GM23338 (cell line): ENCODE results near the gene PCDHGA10. TPM values are rescaled to one million over a fixed set of nuclear protein-coding genes. Genes with fewer than 3 reads are reported as not detected.

Experiments
- ATAC-seq: fragments of 200-7000 bp; cut with Tn5 transposase; 3 replicates; pipeline ENCODE4 v1.9.1; 2020
- DNase-seq: peaks from one replicate; pipeline ENCODE4 v3.0.0-alpha.2; 2015; ENCODE audit warnings: low spot score
- H2AFZ ChIP-seq: fragments of 200-600 bp; sonication (generic); 2 replicates; pipeline ENCODE4 v1.8.0; 2016; ENCODE audit warnings: antibody characterized with exemption, mild to moderate bottlenecking, moderate library complexity
- H3F3A ChIP-seq: fragments of 200-600 bp; sonication (generic); replicated peaks from 2 replicates; pipeline ENCODE4 v1.8.0; 2017; ENCODE audit warnings: antibody characterized with exemption, mixed run types, low read depth
- H3K27ac ChIP-seq: fragments of 200-600 bp; sonication (generic); 2 replicates; pipeline ENCODE4 v1.6.1; 2016; ENCODE audit warnings: low read depth
- H3K27me3 ChIP-seq: fragments of 200-600 bp; sonication (generic); 2 replicates; pipeline ENCODE4 v1.8.0; 2016; ENCODE audit warnings: mild to moderate bottlenecking, mixed run types, moderate library complexity; ENCODE audit not compliant: insufficient read depth
- H3K36me3 ChIP-seq: fragments of 200-600 bp; sonication (generic); 2 replicates; pipeline ENCODE4 v1.8.0; 2016; ENCODE audit warnings: mild to moderate bottlenecking; ENCODE audit not compliant: insufficient read depth
- H3K4me1 ChIP-seq: fragments of 200-600 bp; sonication (generic); 2 replicates; pipeline ENCODE4 v1.8.0; 2016; ENCODE audit warnings: mild to moderate bottlenecking, moderate library complexity; ENCODE audit not compliant: insufficient read depth
- H3K4me2 ChIP-seq: fragments of 200-600 bp; sonication (generic); 2 replicates; pipeline ENCODE4 v1.7.1; 2017; ENCODE audit warnings: mixed run types
- H3K4me3 ChIP-seq: fragments of 200-600 bp; sonication (generic); 2 replicates; pipeline ENCODE4 v1.6.1; 2016; ENCODE audit warnings: mixed run types
- H3K79me2 ChIP-seq: fragments of 200-600 bp; sonication (generic); replicated peaks from 2 replicates; pipeline ENCODE4 v1.8.0; 2017; ENCODE audit warnings: mild to moderate bottlenecking; ENCODE audit not compliant: insufficient read depth
- H3K9me2 ChIP-seq: fragments of 200-600 bp; sonication (generic); 2 replicates; pipeline ENCODE4 v1.8.0; 2017; ENCODE audit not compliant: insufficient read depth
- H4K20me1 ChIP-seq: fragments of 200-600 bp; sonication (generic); replicated peaks from 2 replicates; pipeline ENCODE4 v1.8.0; 2017; ENCODE audit warnings: mild to moderate bottlenecking; ENCODE audit not compliant: insufficient read depth
- H3K27ac Mint-ChIP-seq: 2 replicates; pipeline ENCODE4 v1.8.0; 2020; ENCODE audit warnings: inconsistent platforms, mild to moderate bottlenecking, moderate library complexity, mixed read lengths
- H3K27me3 Mint-ChIP-seq: 3 replicates; pipeline ENCODE4 v1.8.0; 2022; ENCODE audit warnings: low read depth, mild to moderate bottlenecking, moderate library complexity, mixed read lengths, inconsistent platforms; ENCODE audit not compliant: insufficient read depth, poor library complexity
- H3K36me3 Mint-ChIP-seq: 3 replicates; pipeline ENCODE4 v1.8.0; 2021; ENCODE audit warnings: low read depth, mild to moderate bottlenecking, inconsistent platforms, moderate library complexity, mixed read lengths
- H3K4me1 Mint-ChIP-seq: 3 replicates; pipeline ENCODE4 v1.8.0; 2020; ENCODE audit warnings: mild to moderate bottlenecking, inconsistent platforms, mixed read lengths
- H3K4me3 Mint-ChIP-seq: 3 replicates; pipeline ENCODE4 v1.8.0; 2021; ENCODE audit warnings: moderate library complexity, mild to moderate bottlenecking, inconsistent platforms, mixed read lengths
- H3K9me3 Mint-ChIP-seq: 3 replicates; pipeline ENCODE4 v1.8.0; 2020; ENCODE audit warnings: moderate library complexity, mild to moderate bottlenecking, inconsistent platforms, mixed read lengths
- CREB1 ChIP-seq: fragments of 250-450 bp; sonication (Bioruptor Pico); IDR thresholded peaks from 2 replicates; pipeline ENCODE4 v1.5.0; 2020; ENCODE audit warnings: low read depth, mild to moderate bottlenecking, moderate library complexity
- CTCF ChIP-seq, 2 experiments: fragments of 200-600 bp in 1 of 2; sonication (generic) in 1 of 2; conservative IDR thresholded peaks; 2 replicates each; pipeline versions ENCODE4 v1.5.1 to v1.6.1; 2016 to 2017; ENCODE audit warnings: antibody characterized with exemption in 2 of 2, low read depth in 2 of 2, mild to moderate bottlenecking in 2 of 2, moderate library complexity in 1 of 2
- ETS1 ChIP-seq: IDR thresholded peaks from 2 replicates; pipeline ENCODE4 v1.6.1; 2016; ENCODE audit warnings: antibody characterized with exemption
- EZH2 ChIP-seq: fragments of 200-600 bp; sonication (generic); IDR thresholded peaks from one replicate; pipeline ENCODE4 v1.8.0; 2017; ENCODE audit warnings: antibody characterized with exemption, mild to moderate bottlenecking, low read depth; ENCODE audit not compliant: unreplicated experiment
- JUNB ChIP-seq: IDR thresholded peaks from one replicate; pipeline ENCODE4 v1.6.1; 2016; ENCODE audit warnings: antibody characterized with exemption; ENCODE audit not compliant: unreplicated experiment
- POLR2AphosphoS5 ChIP-seq: IDR thresholded peaks from 2 replicates; pipeline ENCODE4 v1.6.1; 2016; ENCODE audit warnings: antibody characterized with exemption, low read depth
- REST ChIP-seq: IDR thresholded peaks from one replicate; pipeline ENCODE4 v1.6.1; 2018; ENCODE audit warnings: antibody characterized with exemption; ENCODE audit not compliant: unreplicated experiment
- ZNF114 ChIP-seq: fragments of 250-450 bp; sonication (Bioruptor Pico); IDR thresholded peaks from 2 replicates; pipeline ENCODE4 v1.5.0; 2020; ENCODE audit warnings: mild to moderate bottlenecking, moderate library complexity
- ZNF331 ChIP-seq: fragments of 250-450 bp; sonication (Bioruptor Pico); IDR thresholded peaks from 2 replicates; pipeline ENCODE4 v1.5.0; 2020; ENCODE audit warnings: low read depth, mild to moderate bottlenecking, moderate library complexity
- ZNF462 ChIP-seq: fragments of 250-450 bp; sonication (Bioruptor Pico); IDR thresholded peaks from 2 replicates; pipeline ENCODE4 v1.5.0; 2020; ENCODE audit warnings: mild to moderate bottlenecking, moderate library complexity
- polyA plus RNA-seq: library from polyadenylated mRNA; unstranded; fragments of >200 nt; fragmentation: Nextera tagmentation; extraction: Ambion mirVana; gene quantifications from 2 replicates; pipeline ENCODE4 v1.2.1, GENCODE V29; 2016
- total RNA-seq: library from RNA; depleted of rRNA; stranded (reverse); fragments of >200 nt; shearing (Covaris generic); gene quantifications from 2 replicates; pipeline ENCODE4 v1.2.3, GENCODE V29; 2014

The PCDHGA10 gene
- total and polyA plus RNA-seq, 2 experiments from 2014 or later = 2.1 to 6.5 TPM

- Histone ChIP-seq H2AFZ (no peak overlapping the region), H3K9me2 (no peaks in the 10 kb centered on the region), H3F3A (no peaks in the 10 kb centered on the region), H3K79me2 (no peaks in the 10 kb centered on the region), H3K4me1 (no peaks in the 10 kb centered on the region), H3K4me2 (no peak overlapping the region), H4K20me1 (no peaks in the 10 kb centered on the region), H3K27ac (no peak overlapping the region), H3K27me3 (no peaks in the 10 kb centered on the region), H3K4me3 (no peak overlapping the region), H3K36me3 (no peaks in the 10 kb centered on the region)
- H3K9me3 Mint-ChIP-seq = peaks cover 71% of the 10 kb centered on the region
- no peak for DNase-seq
- H3K4me1 Mint-ChIP-seq = peaks cover 2% of the 10 kb centered on the region; the same call in 1 of the 3 replicates
- H3K27me3 Mint-ChIP-seq = peaks cover 6% of the 10 kb centered on the region
- no peak for ATAC-seq
- TF ChIP-seq POLR2AphosphoS5 (no peak), ZNF331 (no peak), REST (no peak), CREB1 (CRISPR knock-in tag) (no peak), ETS1 (no peak), EZH2 (no peak), JUNB (no peak), CTCF (conservative IDR thresholded peaks at IDR 0.05; ENCODE audit: low read depth in 2 of 2) (no peak), ZNF114 (CRISPR knock-in tag) (no peak), ZNF462 (CRISPR knock-in tag) (no peak)
- H3K4me3 Mint-ChIP-seq = no peak overlapping the region
- peaks cover 64% of the 10 kb centered on the region for H3K36me3 Mint-ChIP-seq
- H3K27ac Mint-ChIP-seq = no peak overlapping the region
Measured at GRCh38 chr5:141374627-141375026, 38.2 kb upstream of the PCDHGA10 start.
